ENCODE results near the gene PPM1F. TPM values are rescaled to one million over a fixed set of nuclear protein-coding genes. Genes with fewer than 3 reads are reported as not detected.
"Not testable (repeated sequence)": the region's sequence is repeated elsewhere in the genome, so short reads cannot be mapped to it uniquely, and the experiment has no call there.

PPM1F gene
- total and polyA plus RNA-seq, 10 donors = 13.6 to 103 (median 76.4) TPM

DNA sequence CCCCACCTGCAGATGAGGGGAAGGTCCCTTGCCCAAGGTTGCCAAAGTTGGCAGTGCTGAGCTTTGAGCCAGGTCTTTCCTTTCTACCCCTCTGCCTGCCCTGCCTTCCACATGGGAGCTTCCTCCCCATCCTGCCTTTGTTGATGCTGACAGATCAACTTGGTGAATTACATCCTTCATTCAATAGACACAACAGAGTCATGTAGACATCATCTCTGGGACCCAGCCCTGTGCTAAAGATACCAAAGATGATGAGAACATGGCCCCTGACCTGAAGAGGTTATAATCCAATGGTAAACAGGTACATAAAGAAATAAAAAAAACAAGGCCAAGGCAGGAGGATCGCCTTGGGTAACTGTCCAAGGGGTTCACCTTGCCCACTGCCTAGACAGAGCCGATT lies 42.8 kb downstream of the PPM1F start:
- TF ChIP-seq POLR2A (IDR thresholded peaks at IDR 0.05) (no peak), POLR2AphosphoS5 (IDR thresholded peaks at IDR 0.05) (no peak)
- TF ChIP-seq, protein P1, sequence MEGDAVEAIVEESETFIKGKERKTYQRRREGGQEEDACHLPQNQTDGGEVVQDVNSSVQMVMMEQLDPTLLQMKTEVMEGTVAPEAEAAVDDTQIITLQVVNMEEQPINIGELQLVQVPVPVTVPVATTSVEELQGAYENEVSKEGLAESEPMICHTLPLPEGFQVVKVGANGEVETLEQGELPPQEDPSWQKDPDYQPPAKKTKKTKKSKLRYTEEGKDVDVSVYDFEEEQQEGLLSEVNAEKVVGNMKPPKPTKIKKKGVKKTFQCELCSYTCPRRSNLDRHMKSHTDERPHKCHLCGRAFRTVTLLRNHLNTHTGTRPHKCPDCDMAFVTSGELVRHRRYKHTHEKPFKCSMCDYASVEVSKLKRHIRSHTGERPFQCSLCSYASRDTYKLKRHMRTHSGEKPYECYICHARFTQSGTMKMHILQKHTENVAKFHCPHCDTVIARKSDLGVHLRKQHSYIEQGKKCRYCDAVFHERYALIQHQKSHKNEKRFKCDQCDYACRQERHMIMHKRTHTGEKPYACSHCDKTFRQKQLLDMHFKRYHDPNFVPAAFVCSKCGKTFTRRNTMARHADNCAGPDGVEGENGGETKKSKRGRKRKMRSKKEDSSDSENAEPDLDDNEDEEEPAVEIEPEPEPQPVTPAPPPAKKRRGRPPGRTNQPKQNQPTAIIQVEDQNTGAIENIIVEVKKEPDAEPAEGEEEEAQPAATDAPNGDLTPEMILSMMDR (IDR thresholded peaks at IDR 0.05 in 8 of 11, conservative IDR thresholded peaks at IDR 0.05 in 3 of 11) = no peak
- no peaks in the 10 kb centered on the region for H3K27me3 ChIP-seq (replicated peaks in 1 of 7)
- no peaks in the 10 kb centered on the region for H3K4me1 ChIP-seq
- DNase-seq = no peak
- H3K36me3 ChIP-seq = no peaks in the 10 kb centered on the region
- H3K27ac ChIP-seq = no peak overlapping the region
- H3K9me3 ChIP-seq = no peaks in the 10 kb centered on the region
- 94 to 99% (median 96%) methylated on average over 2 of the region's 2 CpGs for WGBS, 5 donors
- H3K4me3 ChIP-seq = no peak overlapping the region
- intact Hi-C loops (cut with DNase I; ENCODE audit: low total_unique reads) = no loop called here

DNA sequence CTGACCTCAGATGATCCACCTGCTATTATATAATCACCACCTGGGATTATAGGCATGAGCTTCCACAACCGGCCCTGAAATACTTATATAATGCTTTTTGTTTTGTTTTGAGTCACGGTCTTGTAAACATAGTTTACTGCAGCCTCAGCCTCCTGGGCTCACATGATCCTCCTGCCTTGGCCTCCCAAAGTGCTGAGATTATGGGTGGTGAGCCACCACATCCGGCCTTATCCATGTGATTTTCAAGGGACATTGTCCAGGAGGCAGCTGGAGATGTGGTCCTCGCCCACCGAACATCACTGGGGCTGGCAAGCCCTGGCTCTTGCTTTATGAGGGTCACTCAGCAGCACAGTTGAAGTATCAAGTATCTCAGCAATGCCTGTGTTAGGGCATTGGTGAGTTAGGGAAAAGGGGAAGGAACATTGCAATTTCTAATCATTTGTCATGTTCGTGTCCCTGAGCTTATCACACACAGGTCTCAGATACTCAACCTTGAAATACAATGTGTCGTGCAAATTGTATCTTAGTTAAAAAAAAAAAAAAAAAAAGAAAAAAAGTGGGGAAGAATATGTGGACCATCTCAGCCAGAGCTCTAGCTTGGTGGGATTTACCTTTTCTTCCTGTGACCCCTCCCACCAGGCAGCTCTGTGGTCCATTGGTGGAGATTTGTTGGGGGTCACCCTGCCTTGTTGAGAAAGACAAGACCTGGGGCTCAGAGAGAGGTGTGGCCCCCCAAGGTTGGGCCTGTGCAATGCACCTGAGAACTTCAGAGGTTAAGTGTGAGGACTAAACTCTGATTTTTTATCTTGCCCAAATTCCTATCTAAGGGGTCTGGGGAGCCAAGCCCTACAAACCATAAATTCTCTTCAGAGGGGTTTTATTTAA lies 44.8 kb downstream of the PPM1F start:
- 70 to 85% (median 76%) methylated on average over 7 of the region's 7 CpGs for WGBS, 5 donors
- H3K27ac ChIP-seq = no peak overlapping the region
- DNase-seq = no peak

DNA sequence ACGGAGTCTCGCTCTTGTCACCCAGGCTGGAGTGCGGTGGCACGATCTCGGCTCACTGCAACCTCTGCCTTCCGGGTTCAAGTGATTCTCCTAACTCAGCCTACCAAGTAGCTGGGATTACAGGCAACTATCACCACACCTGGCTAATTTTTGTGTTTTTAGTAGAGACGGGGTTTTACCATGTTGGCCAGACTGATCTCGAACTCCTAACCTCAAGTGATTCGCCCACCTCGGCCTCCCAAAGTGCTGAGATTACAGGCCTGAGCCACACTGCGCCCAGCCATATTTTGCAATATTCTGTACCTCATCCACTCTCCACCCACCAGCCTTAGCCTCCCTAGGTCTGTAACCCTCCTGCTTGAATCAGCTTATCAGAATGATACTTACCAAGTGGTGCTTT lies 47.4 kb downstream of the PPM1F start:
- H3K9me3 ChIP-seq; intact Hi-C loops (cut with DNase I; ENCODE audit: low total_unique reads); H3K4me3 ChIP-seq; H3K36me3 ChIP-seq; H3K4me1 ChIP-seq; H3K27me3 ChIP-seq (replicated peaks in 1 of 7); H3K27ac ChIP-seq: not testable (repeated sequence)
- peak; percentile 12 for DNase-seq
- 93 to 98% (median 95%) methylated on average over 11 of the region's 11 CpGs for whole genome bisulfite sequencing, 5 donors

More for the DNA sequence above, 44.8 kb downstream of the PPM1F start:
- TF ChIP-seq POLR2A (IDR thresholded peaks at IDR 0.05) = no peak
- TF ChIP-seq POLR2AphosphoS5 (IDR thresholded peaks at IDR 0.05) = no peak
- H3K4me3 ChIP-seq = no peak overlapping the region
- no peaks in the 10 kb centered on the region for H3K4me1 ChIP-seq
- no peaks in the 10 kb centered on the region for H3K27me3 ChIP-seq (replicated peaks in 1 of 7)
- intact Hi-C loops (cut with DNase I; ENCODE audit: low total_unique reads) = no loop called here
- H3K9me3 ChIP-seq = no peaks in the 10 kb centered on the region
- peaks cover 0 to 5% (median 0%) of the 10 kb centered on the region in 6 donors for H3K36me3 ChIP-seq

DNA sequence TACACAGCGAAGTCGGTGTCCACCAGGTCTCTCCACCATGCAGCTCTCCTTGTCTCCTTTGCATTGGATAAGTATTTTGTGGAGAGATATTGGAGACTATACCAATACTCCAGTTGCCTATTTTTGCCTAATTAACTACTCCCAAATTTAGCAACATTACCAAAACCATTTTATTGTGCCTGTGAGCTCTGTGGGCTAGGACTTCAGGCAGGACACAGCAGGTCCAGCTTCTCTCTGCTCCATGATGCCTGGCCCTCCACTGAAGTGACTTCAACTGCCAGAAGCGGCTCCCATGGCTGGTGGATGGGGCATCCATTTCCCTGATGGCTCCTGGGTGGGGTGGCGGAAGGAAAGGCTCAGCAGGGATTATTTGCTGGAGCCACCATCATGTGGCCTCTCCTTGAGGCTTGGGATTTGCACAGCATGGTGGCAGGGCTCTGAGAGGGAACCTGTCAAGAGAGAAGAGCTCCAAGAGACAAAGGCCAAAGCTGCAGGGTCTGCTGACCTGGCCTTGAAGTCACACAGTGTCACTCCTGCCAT lies 48.3 kb downstream of the PPM1F start:
- no peak overlapping the region for H3K4me3 ChIP-seq
- peaks cover 0 to 5% (median 0%) of the 10 kb centered on the region in 6 donors for H3K36me3 ChIP-seq
- no peak for TF ChIP-seq POLR2AphosphoS5 (IDR thresholded peaks at IDR 0.05)
- TF ChIP-seq, protein P1 (IDR thresholded peaks at IDR 0.05 in 8 of 11, conservative IDR thresholded peaks at IDR 0.05 in 3 of 11) = no peak
- WGBS, 5 donors = 93 to 99% (median 96%) methylated on average over 4 of the region's 4 CpGs
- no peaks in the 10 kb centered on the region for H3K27me3 ChIP-seq (replicated peaks in 1 of 7)
- H3K4me1 ChIP-seq = no peaks in the 10 kb centered on the region
- H3K27ac ChIP-seq = no peak overlapping the region
- intact Hi-C loops (cut with DNase I; ENCODE audit: low total_unique reads) = no loop called here
- no peaks in the 10 kb centered on the region for H3K9me3 ChIP-seq
- DNase-seq = no peak

DNA sequence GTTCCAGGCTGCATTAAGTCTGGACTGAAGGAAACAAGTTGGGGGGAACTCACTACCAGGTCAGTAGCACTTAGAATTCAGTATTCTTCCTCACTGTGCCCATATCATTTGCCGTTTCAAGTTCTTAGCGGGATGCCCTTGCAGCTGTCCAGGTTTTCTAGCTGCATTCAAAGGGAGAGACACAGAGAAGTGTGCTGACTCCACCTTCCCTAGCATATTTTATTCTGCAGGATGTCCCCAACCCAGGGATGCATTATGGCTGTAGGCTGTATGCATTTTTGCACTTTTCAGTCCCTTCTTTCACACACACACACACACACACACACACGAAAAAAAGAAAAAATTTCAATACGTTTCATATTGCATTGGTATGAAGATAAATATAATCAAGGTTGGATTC lies 49.4 kb downstream of the PPM1F start:
- Histone ChIP-seq H3K4me3 (no peak overlapping the region), H3K27me3 (replicated peaks in 1 of 7) (no peaks in the 10 kb centered on the region), H3K4me1 (no peaks in the 10 kb centered on the region), H3K9me3 (no peaks in the 10 kb centered on the region), H3K27ac (no peak overlapping the region), H3K36me3 (peaks cover 0 to 5% (median 0%) of the 10 kb centered on the region in 6 donors)
- WGBS, 5 donors = 89 to 97% (median 91%) methylated on average over 4 of the region's 4 CpGs
- peak; percentile 5 for DNase-seq
- TF ChIP-seq POLR2A (IDR thresholded peaks at IDR 0.05) = no peak
- no peak for TF ChIP-seq POLR2AphosphoS5 (IDR thresholded peaks at IDR 0.05)
- TF ChIP-seq, protein P1 (IDR thresholded peaks at IDR 0.05 in 8 of 11, conservative IDR thresholded peaks at IDR 0.05 in 3 of 11) = no peak
- intact Hi-C loops (cut with DNase I; ENCODE audit: low total_unique reads) = no loop called here
